Measurements from ENCODE around the gene PIGR.

Gene PIGR

GRCh38 chr1:206962272-206962671 is 16.0 kb upstream of the PIGR start:
- no peak for FAIRE-seq
- no peak for DNase-seq (ENCODE audit: extremely low spot score, insufficient read length, low read depth)

GRCh38 chr1:206961668-206962067 is 15.4 kb upstream of the PIGR start:
- FAIRE-seq (no peak), DNase-seq (ENCODE audit: extremely low spot score, insufficient read length, low read depth) (no peak)

DNA sequence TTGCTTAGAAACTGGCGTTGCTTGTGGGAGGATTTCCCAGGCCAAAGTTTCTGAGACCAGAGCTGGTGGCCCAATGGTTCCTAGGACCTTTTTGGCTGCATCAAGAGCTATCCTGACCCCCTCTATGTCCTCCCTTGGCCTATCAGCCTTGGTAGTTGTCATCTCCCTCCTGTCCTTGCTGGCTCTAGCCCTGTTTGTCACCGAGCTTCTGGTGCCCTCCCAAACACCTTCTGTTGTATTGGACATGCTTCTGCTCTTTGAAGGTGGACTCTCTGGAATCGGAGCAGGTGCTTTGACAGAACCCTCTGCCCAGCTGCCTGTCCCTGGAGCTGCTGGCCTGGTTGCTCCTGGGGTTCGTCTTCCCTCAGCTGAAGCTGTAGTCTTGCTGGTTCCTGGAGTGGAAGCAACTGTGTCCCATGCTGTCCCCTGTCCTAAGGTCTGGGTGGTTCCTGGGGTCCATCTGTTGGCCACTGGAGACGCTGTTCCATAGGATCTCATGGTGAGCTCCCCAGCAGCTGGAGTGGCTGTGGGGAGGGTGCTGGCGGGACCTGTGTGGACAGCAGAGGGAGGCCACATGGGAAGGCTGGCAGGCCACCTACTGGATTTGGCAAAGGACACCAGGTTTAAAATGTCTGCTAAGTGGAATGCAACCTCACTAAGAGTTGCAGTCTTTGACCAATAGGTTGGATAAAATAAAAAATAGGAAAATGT is 14.6 kb upstream of the PIGR start:
- no peak for DNase-seq (ENCODE audit: extremely low spot score, insufficient read length, low read depth)
- FAIRE-seq = no peak

- DNase-seq (ENCODE audit: extremely low spot score, insufficient read length, low read depth) (no peak), FAIRE-seq (no peak)
Observed at GRCh38 chr1:206958144-206958543, 11.9 kb upstream of the PIGR start.

DNA sequence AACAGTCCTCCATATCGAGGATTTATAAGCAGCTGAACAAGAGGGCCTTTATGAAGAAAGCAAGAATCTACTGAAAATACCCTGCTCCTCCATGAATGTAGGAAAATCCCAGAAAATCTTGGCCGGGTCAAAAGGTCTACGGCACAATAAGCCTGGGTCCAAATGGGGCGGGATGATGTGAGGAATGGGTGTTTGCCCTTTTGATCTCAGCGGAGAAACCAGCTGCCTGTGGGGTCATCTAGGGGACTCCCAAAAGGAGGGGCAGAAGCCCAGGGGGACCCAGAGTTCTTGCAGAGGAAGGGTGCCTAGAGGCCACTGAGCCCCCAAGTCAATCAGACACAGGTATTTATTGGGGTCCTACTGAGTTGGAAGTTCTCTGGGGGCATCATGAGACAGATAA is 11.4 kb upstream of the PIGR start:
- no peak for DNase-seq (ENCODE audit: extremely low spot score, insufficient read length, low read depth)
- FAIRE-seq = no peak

GRCh38 chr1:206955476-206956451 is 9.5 kb upstream of the PIGR start:
- peak; percentile 87 for FAIRE-seq
- no peak for DNase-seq (ENCODE audit: extremely low spot score, insufficient read length, low read depth)

DNA sequence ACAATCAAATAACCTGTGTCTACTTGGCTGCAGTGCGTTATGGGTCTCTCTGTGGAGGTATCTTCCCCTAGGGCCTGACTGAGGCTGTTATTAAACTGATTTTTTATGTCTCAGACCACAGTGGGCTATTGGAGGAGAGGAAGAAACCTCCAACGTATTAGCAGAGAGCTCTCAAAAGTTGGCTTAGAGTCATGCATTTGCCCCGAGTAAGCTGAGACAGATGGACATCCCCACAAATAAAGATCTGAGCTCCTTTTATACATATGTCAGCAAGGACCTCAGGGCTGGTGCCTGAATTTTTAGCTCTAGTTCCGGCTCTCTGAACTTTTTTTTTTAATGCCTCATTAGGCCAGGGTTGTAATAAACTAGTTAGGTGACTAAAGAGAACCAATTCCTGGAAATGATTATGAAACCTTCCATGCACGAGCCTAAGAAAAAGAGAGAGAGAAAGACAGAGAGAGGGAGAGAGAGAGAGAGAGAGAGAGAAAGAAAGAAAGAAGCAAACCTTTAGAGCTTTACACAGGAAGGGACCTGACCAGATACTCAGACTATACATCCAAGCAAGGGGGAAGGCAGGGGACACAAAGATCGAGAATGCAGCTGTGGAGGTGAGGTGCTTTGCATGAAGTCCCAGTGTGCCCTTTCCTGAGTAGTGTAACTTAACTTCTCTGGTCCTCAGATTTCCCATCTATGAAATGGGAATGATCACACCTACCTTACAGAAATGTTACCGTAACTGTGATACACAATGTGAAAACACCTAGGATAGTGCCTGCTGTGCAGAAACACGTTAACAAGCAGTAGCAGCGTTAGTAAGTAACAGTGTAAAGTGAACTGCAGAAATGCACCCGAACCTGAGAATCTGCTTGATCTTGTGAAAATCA is 8.4 kb upstream of the PIGR start:
- FAIRE-seq = peak; percentile 78
- no peak for DNase-seq (ENCODE audit: extremely low spot score, insufficient read length, low read depth)

GRCh38 chr1:206953626-206954025 is 7.4 kb upstream of the PIGR start:
- FAIRE-seq = no peak

GRCh38 chr1:206953126-206953525 is 6.9 kb upstream of the PIGR start:
- no peak for DNase-seq (ENCODE audit: extremely low spot score, insufficient read length, low read depth)
- no peak for FAIRE-seq

More at GRCh38 chr1:206953626-206954025, 7.4 kb upstream of the PIGR start:
- no peak for DNase-seq (ENCODE audit: extremely low spot score, insufficient read length, low read depth)

DNA sequence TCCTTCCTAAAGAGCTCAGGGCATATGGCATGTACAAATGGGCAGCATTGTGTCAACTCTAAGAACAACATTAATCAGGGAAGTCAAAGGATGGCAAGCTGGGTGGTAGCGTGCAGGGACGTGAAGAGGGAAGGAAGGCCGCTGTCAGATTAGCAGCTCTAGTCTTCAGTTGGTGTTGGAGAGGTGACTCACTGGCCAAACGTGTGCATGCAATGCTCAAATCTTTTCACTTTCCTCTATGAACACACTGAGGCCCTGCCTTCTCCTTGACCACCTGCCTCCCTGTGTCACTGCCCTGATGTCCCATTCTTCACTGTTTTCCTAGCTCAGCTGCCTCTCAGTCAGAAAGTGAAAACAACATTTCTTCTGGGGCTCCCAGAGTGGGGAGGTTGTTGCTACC is 5.9 kb upstream of the PIGR start:
- no peak for DNase-seq (ENCODE audit: extremely low spot score, insufficient read length, low read depth)
- peak; percentile 49 for FAIRE-seq

DNA sequence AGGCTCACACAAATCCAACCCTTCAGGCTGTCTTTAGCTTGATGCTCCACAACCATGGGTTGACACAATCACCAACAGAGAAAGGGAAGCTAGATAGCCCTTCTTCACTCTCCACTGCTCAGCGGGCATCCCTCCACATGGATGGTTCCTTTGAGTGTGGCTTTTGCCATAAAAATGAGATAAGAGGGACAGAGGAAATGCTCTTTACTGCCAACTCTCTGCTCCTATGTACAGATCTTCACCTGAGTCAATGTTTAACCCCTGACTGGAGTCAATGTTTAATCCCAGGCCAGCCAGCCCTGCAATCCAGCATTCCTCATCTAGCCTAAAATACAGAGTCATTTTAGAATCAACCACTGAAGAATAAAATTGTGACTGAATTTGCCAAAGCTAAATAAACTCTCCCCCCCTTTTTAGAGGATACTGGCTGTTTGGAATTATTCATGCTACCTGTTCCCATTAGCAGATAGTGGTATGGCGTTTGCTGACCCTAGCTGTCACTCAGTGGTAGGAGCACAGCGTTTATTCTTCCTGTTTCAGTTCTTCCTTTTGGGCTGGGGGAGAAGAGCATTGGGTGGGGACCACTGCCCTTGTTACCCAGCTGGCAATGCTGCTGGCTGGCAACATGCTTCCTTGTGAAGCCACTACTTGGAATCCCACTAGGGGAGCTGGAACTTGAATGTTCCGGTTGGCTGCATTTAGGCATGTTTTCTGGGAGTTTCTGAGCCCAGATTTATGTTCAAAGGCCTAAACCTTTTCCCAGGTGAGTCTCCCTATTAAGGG is 5.2 kb upstream of the PIGR start:
- FAIRE-seq (peak; percentile 87), DNase-seq (ENCODE audit: extremely low spot score, insufficient read length, low read depth) (no peak)

GRCh38 chr1:206949641-206950040 is 3.4 kb upstream of the PIGR start:
- FAIRE-seq = no peak
- DNase-seq (ENCODE audit: extremely low spot score, insufficient read length, low read depth) = no peak

- FAIRE-seq = no peak
- no peak for DNase-seq (ENCODE audit: extremely low spot score, insufficient read length, low read depth)
Observed at GRCh38 chr1:206949208-206949607, 2.9 kb upstream of the PIGR start.

- FAIRE-seq (no peak), DNase-seq (ENCODE audit: extremely low spot score, insufficient read length, low read depth) (no peak)
Observed at GRCh38 chr1:206947255-206947654, 989 bp upstream of the PIGR start.

DNA sequence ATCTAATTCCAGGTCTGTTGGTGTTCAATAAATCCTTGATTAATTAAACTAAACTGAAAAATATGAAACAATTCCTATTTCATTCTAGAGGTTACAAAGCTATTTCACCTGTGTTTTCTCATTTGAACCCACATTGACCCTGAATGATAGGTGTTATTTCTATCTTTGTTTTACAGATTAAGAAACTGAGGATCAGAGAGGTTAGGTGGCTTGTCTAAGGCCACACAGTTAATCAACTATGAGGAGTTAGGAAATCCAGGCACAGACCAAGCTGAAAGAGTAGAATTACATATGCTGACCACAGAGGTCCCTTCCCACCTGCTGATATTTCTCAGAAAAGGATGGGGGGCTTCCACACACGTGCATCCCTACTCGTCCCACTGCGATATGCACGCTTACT is 487 bp downstream of the PIGR start:
- FAIRE-seq (no peak), DNase-seq (ENCODE audit: extremely low spot score, insufficient read length, low read depth) (no peak)

DNA sequence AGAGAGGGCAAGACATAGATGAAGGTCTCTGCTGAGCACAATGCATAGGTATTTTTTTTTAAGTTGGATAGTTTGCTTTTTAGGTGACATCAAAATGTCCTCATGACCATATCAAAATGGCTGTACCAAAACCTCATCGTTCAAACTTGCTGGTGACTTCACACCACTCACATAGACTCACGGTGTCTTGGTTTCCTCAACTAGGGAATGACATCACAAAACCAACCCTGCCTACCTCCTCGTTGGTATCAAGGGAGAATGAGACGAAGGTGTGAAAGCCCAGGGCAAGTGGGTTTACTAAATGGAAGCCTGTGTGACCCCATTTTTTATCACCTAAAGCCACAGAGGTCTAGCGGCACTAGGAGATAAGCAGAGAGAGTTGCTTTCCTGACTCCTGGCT is 1.6 kb downstream of the PIGR start:
- FAIRE-seq = no peak

GRCh38 chr1:206941766-206942418 is 4.4 kb downstream of the PIGR start:
- FAIRE-seq (no peak), DNase-seq (ENCODE audit: extremely low spot score, insufficient read length, low read depth) (no peak)

More for the DNA sequence above, 1.6 kb downstream of the PIGR start:
- DNase-seq (ENCODE audit: extremely low spot score, insufficient read length, low read depth) = no peak

GRCh38 chr1:206940588-206940936 is 5.7 kb downstream of the PIGR start:
- DNase-seq (ENCODE audit: extremely low spot score, insufficient read length, low read depth) (no peak), FAIRE-seq (no peak)

Measured in GM18507 (cell line).